ENCODE data around the gene CCNY. TPM values are rescaled to one million over a fixed set of nuclear protein-coding genes. Genes with fewer than 3 reads are reported as not detected.

Gene CCNY
- total and polyA plus RNA-seq, 2 of the 13 experiments (the other 11 are each of a cell fraction or from before 2014, with no cell fraction given): 48.2 to 54.7 TPM

GRCh38 chr10:35386594-35387174 is 50.4 kb downstream of the CCNY start (continued):
- no peak for TF ChIP-seq PLSCR1 (CRISPR knock-in tag; IDR thresholded peaks at IDR 0.05; ENCODE audit: borderline replicate concordance)
- peak; percentile 44; the same call in 1 of the 2 replicates for TF ChIP-seq ZFX (CRISPR knock-in tag; IDR thresholded peaks at IDR 0.05; ENCODE audit: low read depth)
- no peak for TF ChIP-seq THAP9 (CRISPR knock-in tag; IDR thresholded peaks at IDR 0.05; ENCODE audit: borderline replicate concordance)
- TF ChIP-seq MAFF (IDR thresholded peaks at IDR 0.05; ENCODE audit: low read depth, low read length): no peak
- no peak for TF ChIP-seq NCOA5 (CRISPR knock-in tag; IDR thresholded peaks at IDR 0.05)
- TF ChIP-seq KDM4B (CRISPR knock-in tag; IDR thresholded peaks at IDR 0.05): no peak
- no peak for TF ChIP-seq HMGA1 (CRISPR knock-in tag; conservative IDR thresholded peaks at IDR 0.05)
- TF ChIP-seq ZNF619 (CRISPR knock-in tag; IDR thresholded peaks at IDR 0.05): no peak
- peak; percentile 71; the same call in 1 of the 2 replicates for TF ChIP-seq ZNF281 (CRISPR knock-in tag; IDR thresholded peaks at IDR 0.05; ENCODE audit: borderline replicate concordance)
- TF ChIP-seq TIGD3 (CRISPR knock-in tag; IDR thresholded peaks at IDR 0.05; ENCODE audit: borderline replicate concordance): no peak
- TF ChIP-seq RFX1 (IDR thresholded peaks at IDR 0.05): no peak
- no peak for TF ChIP-seq ZFYVE20 (CRISPR knock-in tag; IDR thresholded peaks at IDR 0.05; ENCODE audit: borderline replicate concordance, low read depth)
- TF ChIP-seq SNAI1 (CRISPR knock-in tag; IDR thresholded peaks at IDR 0.05; ENCODE audit: borderline replicate concordance): no peak
- no peak for TF ChIP-seq ZNF3 (CRISPR knock-in tag; IDR thresholded peaks at IDR 0.05)
- TF ChIP-seq GRHL1 (CRISPR knock-in tag; conservative IDR thresholded peaks at IDR 0.05): no peak
- TF ChIP-seq ZNF207 (IDR thresholded peaks at IDR 0.05; ENCODE audit: borderline replicate concordance): no peak
- no peak for TF ChIP-seq ZNF883 (CRISPR knock-in tag; IDR thresholded peaks at IDR 0.05; ENCODE audit: not compliant biosample characterization)
- TF ChIP-seq PPARG (CRISPR knock-in tag; conservative IDR thresholded peaks at IDR 0.05): no peak
- TF ChIP-seq CHD4 (IDR thresholded peaks at IDR 0.05; ENCODE audit: borderline replicate concordance, low read length): no peak

Data from HepG2 (cell line).